D341Med (cell line): ENCODE results near the gene CDSN.

Experiments
- DNase-seq: peaks from one replicate; pipeline ENCODE4 v3.0.0; 2012; ENCODE audit warnings: low spot score

CDSN gene

GRCh38 chr6:31115941-31116560, 4.2 kb downstream of the CDSN start:
- DNase-seq, result peak; percentile 18

GRCh38 chr6:31114970-31115849, 5.0 kb downstream of the CDSN start:
- DNase-seq, result no peak

- no peak for DNase-seq
Observed at GRCh38 chr6:31114541-31114878, 5.7 kb downstream of the CDSN start, which contains the start of gene PSORS1C1. Gene PSORS1C1, plus strand, starts transcription at chr6:31114800. Its CDS starts 14,833 bp downstream, at chr6:31129633.

GRCh38 chr6:31113861-31114540, 6.2 kb downstream of the CDSN start:
- no peak for DNase-seq

GRCh38 chr6:31112478-31112877, 7.8 kb downstream of the CDSN start, which contains the start of gene C6orf15:
Gene C6orf15, minus strand, starts transcription at chr6:31112575. Its CDS starts 20 bp downstream, at chr6:31112555.
- no peak for DNase-seq

GRCh38 chr6:31111712-31112111, 8.5 kb downstream of the CDSN start:
- no peak for DNase-seq

- DNase-seq, result no peak
Observed at GRCh38 chr6:31110825-31111582, 9.2 kb downstream of the CDSN start.

- DNase-seq, result no peak
Observed at GRCh38 chr6:31107052-31107451, 13.2 kb downstream of the CDSN start.

GRCh38 chr6:31103136-31103535, 17.1 kb downstream of the CDSN start:
- DNase-seq, result no peak

- no peak for DNase-seq
Observed at GRCh38 chr6:31098449-31098938, 21.8 kb downstream of the CDSN start.

- no peak for DNase-seq
Observed at GRCh38 chr6:31096656-31097055, 23.6 kb downstream of the CDSN start.

GRCh38 chr6:31096215-31096614, 24.0 kb downstream of the CDSN start:
- DNase-seq, result no peak

GRCh38 chr6:31094389-31094881, 25.8 kb downstream of the CDSN start:
- DNase-seq, result no peak

- no peak for DNase-seq
Observed at GRCh38 chr6:31092769-31093505, 27.3 kb downstream of the CDSN start.

GRCh38 chr6:31092238-31092637, 28.0 kb downstream of the CDSN start:
- DNase-seq, result no peak

GRCh38 chr6:31091680-31092079, 28.6 kb downstream of the CDSN start:
- DNase-seq, result no peak

GRCh38 chr6:31090973-31091364, 29.3 kb downstream of the CDSN start:
- no peak for DNase-seq

GRCh38 chr6:31090275-31090972, 29.8 kb downstream of the CDSN start:
- no peak for DNase-seq

GRCh38 chr6:31087494-31088089, 32.7 kb downstream of the CDSN start:
- peak; percentile 81 for DNase-seq
